H1 (cell line): ENCODE data around the gene SCYL1. TPM values are rescaled to one million over a fixed set of nuclear protein-coding genes. Genes with fewer than 3 reads are reported as not detected.

Experiments
- CTCF ChIA-PET: fragments of 300-600 bp; sonication (Branson Sonifier 250); formaldehyde crosslinking; loops from one replicate; lab custom pipeline; 2021; ENCODE audit not compliant: partially characterized antibody; lab: Charles Lee
- POLR2A ChIA-PET: fragments of 300-600 bp; sonication (Branson Sonifier 250); formaldehyde crosslinking; loops from one replicate; lab custom pipeline; 2021; ENCODE audit warnings: inconsistent platforms; ENCODE audit not compliant: partially characterized antibody; lab: Charles Lee
- DNase-seq, 2 experiments: peaks; one replicate each; pipeline versions ENCODE4 v3.0.0 to v3.0.0-alpha.2; 2010 to 2022; ENCODE audit warnings: low spot score in 2 of 2, low read depth in 1 of 2, mixed read lengths in 1 of 2
- FAIRE-seq: peaks from 2 replicates; lab custom pipeline; 2011; peaks lifted over from hg19 to GRCh38; lab: Jason Lieb, UNC
- H2AFZ ChIP-seq: 2 replicates; pipeline ENCODE4 v1.8.1; 2012; ENCODE audit warnings: low read length, inconsistent platforms
- H2AK5ac ChIP-seq: 2 replicates; pipeline ENCODE4 v1.6.1; 2013; ENCODE audit warnings: low read depth, low read length
- H2BK120ac ChIP-seq: replicated peaks from 2 replicates; pipeline ENCODE3; 2013; ENCODE audit warnings: low read depth, low read length, inconsistent platforms
- H2BK12ac ChIP-seq: 2 replicates; pipeline ENCODE4 v1.6.1; 2013; ENCODE audit warnings: low read depth, low read length
- H2BK15ac ChIP-seq: 2 replicates; pipeline ENCODE4 v1.6.1; 2013; ENCODE audit warnings: low read length
- H2BK20ac ChIP-seq: 2 replicates; pipeline ENCODE4 v1.6.1; 2013; ENCODE audit warnings: low read length
- H2BK5ac ChIP-seq: 2 replicates; pipeline ENCODE4 v1.6.1; 2013; ENCODE audit warnings: low read depth, low read length
- H3K14ac ChIP-seq: 2 replicates; pipeline ENCODE4 v1.6.1; 2013; ENCODE audit warnings: inconsistent platforms; ENCODE audit not compliant: insufficient read length
- H3K18ac ChIP-seq: 2 replicates; pipeline ENCODE4 v1.6.1; 2013; ENCODE audit warnings: low read length; ENCODE audit errors: extremely low read depth
- H3K23ac ChIP-seq: 2 replicates; pipeline ENCODE4 v1.6.1; 2013; ENCODE audit warnings: inconsistent platforms; ENCODE audit not compliant: insufficient read length
- H3K23me2 ChIP-seq: 2 replicates; pipeline ENCODE4 v1.6.1; 2013; ENCODE audit warnings: low read depth, low read length
- H3K27ac ChIP-seq: 2 replicates; pipeline ENCODE4 v1.6.1; 2011; ENCODE audit warnings: low read depth, low read length, inconsistent platforms
- H3K27me3 ChIP-seq, 4 experiments: replicated peaks in 1 of 4; 1 replicate in 1 of 4; 2 replicates in 3 of 4; pipeline versions ENCODE4 v1.6.1 to v1.8.1; 2011 to 2013; ENCODE audit warnings: low read length in 3 of 4, mild to moderate bottlenecking in 3 of 4, inconsistent platforms in 2 of 4, mixed read lengths in 2 of 4, moderate library complexity in 1 of 4; ENCODE audit not compliant: control insufficient read depth in 3 of 4, insufficient read depth in 3 of 4; ENCODE audit errors: extremely low read depth in 1 of 4
- H3K36me3 ChIP-seq, 4 experiments: 2 replicates each; pipeline versions ENCODE4 v1.6.1 to v1.8.1; 2011 to 2013; ENCODE audit warnings: mild to moderate bottlenecking in 4 of 4, low read length in 3 of 4, moderate library complexity in 2 of 4, control low read depth in 1 of 4, inconsistent platforms in 1 of 4; ENCODE audit not compliant: insufficient read depth in 4 of 4, control insufficient read depth in 2 of 4
- H3K4ac ChIP-seq: replicated peaks from 2 replicates; pipeline ENCODE3; 2013; ENCODE audit warnings: low read length, low read depth, mixed read lengths, inconsistent platforms; ENCODE audit not compliant: insufficient read length
- H3K4me1 ChIP-seq, 4 experiments: replicated peaks in 1 of 4; 1 replicate in 1 of 4; 2 replicates in 3 of 4; pipeline versions ENCODE4 v1.6.1 to v1.8.1; 2011 to 2013; ENCODE audit warnings: low read length in 3 of 4, inconsistent platforms in 2 of 4, mixed read lengths in 1 of 4; ENCODE audit not compliant: insufficient read depth in 4 of 4, control insufficient read depth in 3 of 4
- H3K4me2 ChIP-seq, 2 experiments: 2 replicates each; pipeline versions ENCODE4 v1.6.1 to v1.8.1; 2011 to 2013; ENCODE audit warnings: low read depth in 2 of 2, low read length in 2 of 2, control low read depth in 1 of 2, inconsistent platforms in 1 of 2, mild to moderate bottlenecking in 1 of 2; ENCODE audit not compliant: insufficient read depth in 1 of 2
- H3K4me3 ChIP-seq, 4 experiments: fragments of 200-600, 300-600 bp in 1 of 4; sonication (generic), shearing (Covaris generic), sonication (Bioruptor Twin) in 1 of 4; 2 replicates each; pipeline versions ENCODE4 v1.5.1 to v1.8.1; 2011 to 2016; ENCODE audit warnings: low read length in 4 of 4, low read depth in 3 of 4, control low read depth in 2 of 4, inconsistent platforms in 2 of 4, mild to moderate bottlenecking in 2 of 4, mixed read lengths in 1 of 4, moderate library complexity in 1 of 4; ENCODE audit not compliant: insufficient read depth in 2 of 4; ENCODE audit errors: extremely low read depth in 1 of 4
- H3K56ac ChIP-seq: replicated peaks from 2 replicates; pipeline ENCODE3; 2013; ENCODE audit warnings: low read depth, mild to moderate bottlenecking, mixed read lengths, low read length, inconsistent platforms; ENCODE audit not compliant: insufficient read length
- H3K79me1 ChIP-seq: 2 replicates; pipeline ENCODE4 v1.6.1; 2013; ENCODE audit warnings: low read depth, low read length, control low read depth
- H3K79me2 ChIP-seq, 2 experiments: 2 replicates each; pipeline versions ENCODE4 v1.6.1 to v1.8.1; 2012 to 2013; ENCODE audit warnings: low read length in 2 of 2, mild to moderate bottlenecking in 2 of 2, inconsistent platforms in 1 of 2; ENCODE audit not compliant: insufficient read depth in 2 of 2, control insufficient read depth in 1 of 2
- H3K9ac ChIP-seq, 4 experiments: replicated peaks in 1 of 4; 1 replicate in 1 of 4; 2 replicates in 3 of 4; pipeline versions ENCODE4 v1.6.1 to v1.8.1; 2011 to 2013; ENCODE audit warnings: low read depth in 3 of 4, low read length in 3 of 4, control low read depth in 2 of 4, mild to moderate bottlenecking in 2 of 4, moderate library complexity in 2 of 4, inconsistent platforms in 1 of 4; ENCODE audit errors: extremely low read depth in 1 of 4
- H3K9me3 ChIP-seq, 2 experiments: 2 replicates each; pipeline versions ENCODE4 v1.6.1 to v1.8.1; 2012 to 2013; ENCODE audit warnings: mild to moderate bottlenecking in 2 of 2, moderate library complexity in 2 of 2, control low read depth in 1 of 2, inconsistent platforms in 1 of 2, low read depth in 1 of 2, low read length in 1 of 2, mixed read lengths in 1 of 2; ENCODE audit not compliant: insufficient read depth in 2 of 2
- H4K20me1 ChIP-seq, 2 experiments: replicated peaks in 1 of 2; 2 replicates each; pipeline versions ENCODE3 to v1.8.1; 2011 to 2013; ENCODE audit warnings: inconsistent platforms in 2 of 2, low read length in 2 of 2, mild to moderate bottlenecking in 1 of 2; ENCODE audit not compliant: insufficient read depth in 2 of 2, control insufficient read depth in 1 of 2
- H4K5ac ChIP-seq: 2 replicates; pipeline ENCODE4 v1.6.1; 2013; ENCODE audit warnings: low read length, low read depth, mixed read lengths, inconsistent platforms; ENCODE audit not compliant: insufficient read length
- H4K8ac ChIP-seq: 2 replicates; pipeline ENCODE4 v1.8.0; 2013; ENCODE audit warnings: mild to moderate bottlenecking, moderate library complexity, low read length, inconsistent platforms; ENCODE audit not compliant: insufficient read depth; ENCODE audit errors: extremely low read depth
- H4K91ac ChIP-seq: replicated peaks from 2 replicates; pipeline ENCODE3; 2013; ENCODE audit warnings: low read length, mixed read lengths, inconsistent platforms; ENCODE audit not compliant: insufficient read length
- ASH2L ChIP-seq: fragments of 200-600, 300-600 bp; sonication (generic); IDR thresholded peaks from one replicate; pipeline ENCODE4 v1.7.1; 2017; ENCODE audit warnings: low read length
- ATF3 ChIP-seq: IDR thresholded peaks from 2 replicates; pipeline ENCODE4 v1.6.1; 2011; ENCODE audit warnings: low read depth, mild to moderate bottlenecking, low read length; ENCODE audit not compliant: insufficient read depth
- BCL11A ChIP-seq, 2 experiments: IDR thresholded peaks; one replicate each; pipeline ENCODE4 v1.6.1; 2011; ENCODE audit warnings: low read depth in 2 of 2, low read length in 2 of 2, mild to moderate bottlenecking in 2 of 2
- CHD2 ChIP-seq: IDR thresholded peaks from 2 replicates; pipeline ENCODE4 v1.6.1; 2012; ENCODE audit warnings: low read length, improper control_type of control experiment
- GTF2F1 ChIP-seq: IDR thresholded peaks from 2 replicates; pipeline ENCODE4 v1.6.1; 2012; ENCODE audit warnings: low read depth, low read length, improper control_type of control experiment, borderline replicate concordance
- JUN ChIP-seq: IDR thresholded peaks from 2 replicates; pipeline ENCODE4 v1.6.1; 2011; ENCODE audit warnings: low read depth, mild to moderate bottlenecking, improper control_type of control experiment, low read length
- SP2 ChIP-seq: IDR thresholded peaks from 2 replicates; pipeline ENCODE4 v1.6.1; 2012; ENCODE audit warnings: mild to moderate bottlenecking, low read length, inconsistent platforms
- TAF1 ChIP-seq: IDR thresholded peaks from 2 replicates; pipeline ENCODE4 v1.6.1; 2011; ENCODE audit warnings: mild to moderate bottlenecking, low read depth, low read length
- TAF7 ChIP-seq: optimal IDR thresholded peaks from 2 replicates; pipeline ENCODE3; 2011; ENCODE audit warnings: low read depth, mild to moderate bottlenecking, inconsistent platforms, low read length, moderate library complexity, borderline replicate concordance
- WGBS, 2 experiments: shearing (Covaris generic) in 1 of 2; methylation state at CpG; one replicate each; pipeline versions ENCODE4 v1.1.6 to v1.1.7; 2013 to 2015; ENCODE audit warnings: low lambda C conversion rate in 2 of 2, mixed read lengths in 2 of 2, inconsistent platforms in 1 of 2, low coverage in 1 of 2, missing lambda C conversion rate in 1 of 2; ENCODE audit not compliant: insufficient replicate concordance in 2 of 2, insufficient coverage in 1 of 2, insufficient read length in 1 of 2; ENCODE audit errors: extremely low coverage in 1 of 2, missing lambda C conversion rate in 1 of 2; 5-methylcytosine and 5-hydroxymethylcytosine counted together
- polyA plus RNA-seq, 7 experiments: library from polyadenylated mRNA; depleted of rRNA in 3 of 7; stranded (reverse) in 5 of 7; unstranded in 2 of 7; fragments of >200 nt in 5 of 7; fragments of 200-250 nt in 2 of 7; gene quantifications; 1 replicate in 5 of 7; 2 replicates in 1 of 7; 4 replicates in 1 of 7; pipeline versions ENCODE4 v1.2.1 to v1.2.3, GENCODE V29; 2011 to 2013; ENCODE audit warnings: missing spikeins in 2 of 7, mixed read lengths in 2 of 7
- total RNA-seq: library from RNA; stranded (reverse); fragmentation: NEBNext Ultra II Directional; extraction: Animal tissue kit (Norgen Biotek cat#: 25700); gene quantifications from 2 replicates; pipeline ENCODE4 v1.2.1, GENCODE V29; 2021

SCYL1 gene
- total and polyA plus RNA-seq, 2 of the 8 experiments (the other 6 are each of a cell fraction or from before 2014, with no cell fraction given): 59.8 to 77.7 TPM

GRCh38 chr11:65559535-65559934 lies 34.7 kb downstream of the SCYL1 start:
- H3K23ac ChIP-seq: no peak overlapping the region
- peak overlapping the region; percentile 39; the same call in 1 of the 2 replicates for H2AK5ac ChIP-seq
- no peaks in the 10 kb centered on the region for H3K79me2 ChIP-seq
- no peak overlapping the region for H3K18ac ChIP-seq
- no peak overlapping the region for H3K14ac ChIP-seq
- no peak overlapping the region for H3K4me3 ChIP-seq
- no peak overlapping the region for H3K56ac ChIP-seq
- FAIRE-seq (no peak), DNase-seq (no peak)
- no peak overlapping the region for H4K5ac ChIP-seq
- no peak overlapping the region for H2BK120ac ChIP-seq
- no peak overlapping the region for H4K8ac ChIP-seq
- CTCF ChIA-PET: interaction anchor here (0.6 to 16.3 kb wide), 11 partner anchors 8 to 481 kb away, joined by 3 to 284 read pairs (median 4); partner anchors contain the start of genes EHBP1L1, FAM89B and ZNRD2
- H3K27me3 ChIP-seq: peaks cover 0 to 25% (median 16%) of the 10 kb centered on the region in 4 experiments; a peak in 5 of 7 replicates
- peaks cover 0 to 42% (median 32%) of the 10 kb centered on the region in 4 experiments; a peak in 6 of 7 replicates for H3K4me1 ChIP-seq
- no peaks in the 10 kb centered on the region for H3K79me1 ChIP-seq
- no peak overlapping the region for H4K91ac ChIP-seq
- no peak overlapping the region for H3K4ac ChIP-seq
- 0 out of 2 replicates have a peak overlapping the region, but pooled peaks have one; percentile 27 for H2BK5ac ChIP-seq
- no peak overlapping the region for H3K27ac ChIP-seq
- POLR2A ChIA-PET: interaction anchor here (0.9 to 4.2 kb wide), 11 partner anchors 10 to 161 kb away, joined by 3 to 29 read pairs (median 5); partner anchors contain the start of genes FAM89B, MALAT1, RNASEH2C and ZNRD2
- no peaks in the 10 kb centered on the region for H4K20me1 ChIP-seq
- H3K36me3 ChIP-seq: no peaks in the 10 kb centered on the region
- H2BK20ac ChIP-seq: no peak overlapping the region
- H3K4me2 ChIP-seq: no peak overlapping the region; a peak in 1 of 4 replicates
- no peak overlapping the region for H3K9ac ChIP-seq
- WGBS, 2 experiments: 76% methylated on average over 5 of the region's 5 CpGs; no CpG with 5 or more reads in 1 of the 2 experiments
- no peaks in the 10 kb centered on the region for H3K9me3 ChIP-seq
- peak overlapping the region; percentile 84; the same call in 1 of the 2 replicates for H2BK12ac ChIP-seq
- peaks cover 4% of the 10 kb centered on the region; the same call in 1 of the 2 replicates for H3K23me2 ChIP-seq
- no peak overlapping the region for H2AFZ ChIP-seq
- 0 out of 2 replicates have a peak overlapping the region, but pooled peaks have one; percentile 6 for H2BK15ac ChIP-seq
- TF ChIP-seq TAF7: no peak
- no peak for TF ChIP-seq CHD2
- TF ChIP-seq TAF1: no peak
- no peak for TF ChIP-seq ATF3
- no peak for TF ChIP-seq ASH2L
- no peak for TF ChIP-seq SP2
- TF ChIP-seq GTF2F1: no peak
- no peak for TF ChIP-seq BCL11A (IDR thresholded peaks at IDR 0.05; ENCODE audit: low read depth in 2 of 2, low read length in 2 of 2)
- TF ChIP-seq JUN: no peak
